Muscle layer of colon (tissue), 2 donors: ENCODE measurements around the gene SH3BGRL3.
A peak's percentile ranks its signal among the peaks of the same experiment; 100 is the strongest.
"Not testable (repeated sequence)": the region's sequence is repeated elsewhere in the genome, so short reads cannot be mapped to it uniquely, and the experiment has no call there.

Experiments
- H3K27ac ChIP-seq: one replicate; pipeline ENCODE4 v1.7.0; 2013; ENCODE audit warnings: low read depth, mild to moderate bottlenecking, low read length, moderate library complexity
- H3K27me3 ChIP-seq, 2 donors: one replicate each; pipeline ENCODE4 v1.7.0; 2013; ENCODE audit warnings: low read length in 2 of 2, mild to moderate bottlenecking in 2 of 2; ENCODE audit not compliant: insufficient read depth in 2 of 2, control insufficient read depth in 1 of 2
- H3K36me3 ChIP-seq: one replicate; pipeline ENCODE4 v1.7.0; 2013; ENCODE audit warnings: mild to moderate bottlenecking, low read length; ENCODE audit not compliant: insufficient read depth
- H3K4me1 ChIP-seq: one replicate; pipeline ENCODE4 v1.7.0; 2013; ENCODE audit warnings: mild to moderate bottlenecking, low read length; ENCODE audit not compliant: insufficient read depth
- H3K4me3 ChIP-seq, 2 donors: one replicate each; pipeline ENCODE4 v1.7.0; 2013; ENCODE audit warnings: low read length in 2 of 2, low read depth in 1 of 2, mild to moderate bottlenecking in 1 of 2, moderate library complexity in 1 of 2
- H3K9ac ChIP-seq: one replicate; pipeline ENCODE4 v1.7.0; 2013; ENCODE audit warnings: low read length
- H3K9me3 ChIP-seq: one replicate; pipeline ENCODE4 v1.7.0; 2013; ENCODE audit warnings: mild to moderate bottlenecking, low read length
- donor health status: abdominal sarcoma.
- donor health status: Adenocarcinoma of cecum.

SH3BGRL3 gene

DNA sequence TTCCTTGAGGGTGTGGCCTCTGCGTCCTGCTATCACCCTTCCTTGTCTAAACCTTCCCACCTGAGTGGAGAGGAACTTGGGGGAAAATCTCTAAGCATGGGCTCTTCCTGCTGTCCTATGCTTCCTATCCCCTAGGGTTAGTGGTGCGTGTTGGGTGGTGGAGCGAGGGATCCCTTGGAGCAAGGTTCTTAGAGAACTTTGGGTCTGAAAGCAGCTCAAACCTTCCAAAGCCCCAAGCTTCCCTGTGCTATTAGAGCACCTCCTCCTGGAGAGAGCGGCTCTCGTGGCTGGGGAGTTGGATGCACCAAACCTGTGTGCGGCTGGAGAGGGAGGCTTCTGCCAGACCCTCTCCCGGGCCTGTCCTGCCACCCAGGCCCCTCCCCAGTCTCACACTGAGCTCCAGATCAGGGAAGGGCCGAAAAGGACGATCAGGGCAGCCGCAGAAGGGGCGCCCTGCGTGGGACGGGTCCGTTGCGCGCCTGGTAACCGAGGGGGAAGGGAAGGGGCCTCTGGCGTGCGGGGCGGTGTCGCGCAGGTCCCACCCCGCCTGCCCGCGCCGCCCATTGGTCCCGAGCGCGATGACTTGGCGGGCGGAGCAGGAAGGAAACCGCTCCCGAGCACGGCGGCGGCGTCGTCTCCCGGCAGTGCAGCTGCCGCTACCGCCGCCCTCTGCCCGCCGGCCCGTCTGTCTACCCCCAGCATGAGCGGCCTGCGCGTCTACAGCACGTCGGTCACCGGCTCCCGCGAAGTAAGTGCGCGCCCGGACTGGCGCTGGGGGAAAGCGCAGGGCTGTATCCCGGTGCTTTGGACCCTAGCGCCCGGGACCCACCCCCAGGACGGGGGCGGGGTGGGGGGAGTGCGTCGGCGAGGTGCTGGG is at the start of gene SH3BGRL3:
SH3BGRL3 (plus strand) TSS at position 631 of the 877 bp plus-strand sequence; CDS start at position 701, 70 bp downstream.
- Histone ChIP-seq H3K4me1 (peaks cover 62% of the 10 kb centered on the region), H3K36me3 (peaks cover 6% of the 10 kb centered on the region), H3K9ac (peak within 1 kb of the TSS; percentile 58)

DNA sequence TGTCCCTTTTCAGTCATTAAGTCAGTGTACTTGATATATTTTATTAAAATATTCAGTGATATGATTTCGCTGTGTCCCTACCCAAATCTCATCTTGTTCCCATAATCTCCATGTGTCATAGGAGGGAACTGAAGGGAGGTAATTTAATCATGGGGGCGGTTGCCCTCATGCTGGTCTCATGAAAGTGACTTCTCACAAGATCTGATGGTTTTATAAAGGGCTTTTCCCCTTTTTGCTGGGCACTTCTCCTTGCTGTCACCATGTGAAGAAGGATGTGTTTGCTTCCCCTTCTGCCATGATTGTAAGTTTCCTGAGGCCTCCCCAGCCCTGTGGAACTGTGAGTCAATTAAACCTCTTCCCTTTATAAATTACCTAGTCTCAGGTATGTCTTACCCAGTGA is 49.2 kb upstream of the SH3BGRL3 start:
- not testable (repeated sequence) for H3K4me1 ChIP-seq, H3K9me3 ChIP-seq, H3K36me3 ChIP-seq, H3K9ac ChIP-seq, H3K27ac ChIP-seq, H3K4me3 ChIP-seq
- peaks cover 8 to 11% of the 10 kb centered on the region in 2 donors for H3K27me3 ChIP-seq

More for the DNA sequence above, at the start of gene SH3BGRL3:
- H3K9me3 ChIP-seq = no peaks in the 10 kb centered on the region
- H3K4me3 ChIP-seq = peak within 1 kb of the TSS; percentile 62 to 80
- peak within 1 kb of the TSS; percentile 85 for H3K27ac ChIP-seq
- H3K27me3 ChIP-seq = no peaks in the 10 kb centered on the region

DNA sequence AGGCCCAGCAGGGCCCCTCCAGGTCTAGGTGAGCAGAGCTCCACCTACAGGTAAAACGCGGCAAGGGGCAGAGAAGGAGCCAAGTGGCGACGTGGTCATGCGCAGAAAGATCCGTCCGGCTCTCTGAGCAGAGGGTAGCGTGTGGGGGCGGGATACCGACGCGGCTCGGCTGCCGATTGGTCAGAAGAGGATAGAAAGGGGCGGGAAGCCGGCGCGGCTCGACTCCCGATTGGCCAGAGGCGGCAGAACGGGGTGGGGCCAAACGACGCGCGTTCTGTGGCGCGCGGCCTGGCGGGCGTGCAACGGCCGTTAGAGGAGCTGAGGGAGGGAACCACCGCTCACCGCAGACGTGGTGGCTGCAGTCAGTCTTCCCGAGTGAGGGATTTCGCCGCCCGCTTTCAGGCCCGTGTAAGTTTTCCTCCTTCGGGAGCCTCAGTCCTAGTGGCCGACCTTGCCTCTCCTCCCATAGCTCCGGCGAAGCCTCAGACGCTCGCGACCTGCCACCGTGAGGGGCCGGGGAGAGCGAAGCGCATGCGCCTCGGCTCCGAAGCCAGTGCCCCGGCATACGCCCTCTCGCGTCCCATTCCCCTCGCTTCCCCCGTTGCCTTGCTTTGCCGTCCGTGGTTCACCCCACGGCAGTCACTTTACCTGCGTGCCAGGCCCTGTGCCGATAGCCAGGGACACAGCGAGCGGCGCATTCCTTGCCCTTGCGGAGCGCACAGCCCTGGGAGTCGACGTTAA is 45.8 kb upstream of the SH3BGRL3 start, which contains the start of gene CEP85:
CEP85 (plus strand) TSS at position 298 of the 741 bp plus-strand sequence. CDS start 5,584 bp downstream, outside the sequence.
- H3K9me3 ChIP-seq = no peaks in the 10 kb centered on the region
- no peaks in the 10 kb centered on the region for H3K36me3 ChIP-seq
- peaks cover 8% of the 10 kb centered on the region for H3K4me1 ChIP-seq
- peak within 1 kb of the TSS; percentile 74 for H3K27ac ChIP-seq
- H3K4me3 ChIP-seq = peak within 1 kb of the TSS; percentile 88 to 96
- no peaks in the 10 kb centered on the region for H3K27me3 ChIP-seq
- peak within 1 kb of the TSS; percentile 98 for H3K9ac ChIP-seq

DNA sequence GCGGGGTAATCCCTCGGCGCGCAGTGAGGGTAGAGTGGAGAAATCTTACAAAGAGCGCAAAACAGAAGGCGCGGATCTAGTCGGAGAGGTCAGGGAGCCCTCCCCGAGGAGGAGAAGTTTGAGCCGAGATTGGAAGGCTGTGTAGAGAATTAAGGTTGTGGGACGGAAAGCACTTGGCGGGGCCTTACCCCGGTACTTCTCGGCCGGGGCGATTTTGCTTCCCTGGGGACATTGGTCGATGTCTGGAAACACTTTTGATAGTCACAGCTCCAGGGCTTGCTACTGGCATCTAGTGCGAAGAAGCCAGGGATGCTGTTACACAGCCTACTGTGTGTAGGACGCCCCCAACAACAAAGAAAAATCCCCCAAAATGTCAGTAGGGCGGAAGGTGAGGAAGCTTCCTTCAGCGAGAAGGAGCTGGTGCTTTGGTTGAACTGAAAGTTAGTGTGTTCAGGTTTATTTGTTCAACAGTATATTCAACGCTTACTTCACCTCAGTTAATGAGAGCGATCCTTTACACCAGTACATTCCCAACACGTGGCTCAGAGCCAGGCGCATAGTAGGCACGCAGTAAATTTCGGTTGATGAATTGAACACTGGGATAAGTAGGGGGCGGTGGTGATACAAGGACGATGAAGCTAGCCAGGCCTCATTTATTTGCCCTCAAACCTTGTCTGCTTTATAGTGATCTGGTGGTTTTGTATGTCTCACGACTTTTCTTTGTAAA is 45.1 kb upstream of the SH3BGRL3 start:
- peak overlapping the region; percentile 98 for H3K9ac ChIP-seq
- peaks cover 8% of the 10 kb centered on the region for H3K4me1 ChIP-seq
- peak overlapping the region; percentile 74 for H3K27ac ChIP-seq
- no peaks in the 10 kb centered on the region for H3K27me3 ChIP-seq
- no peaks in the 10 kb centered on the region for H3K36me3 ChIP-seq
- H3K4me3 ChIP-seq = peak overlapping the region; percentile 88 to 96
- H3K9me3 ChIP-seq = no peaks in the 10 kb centered on the region

DNA sequence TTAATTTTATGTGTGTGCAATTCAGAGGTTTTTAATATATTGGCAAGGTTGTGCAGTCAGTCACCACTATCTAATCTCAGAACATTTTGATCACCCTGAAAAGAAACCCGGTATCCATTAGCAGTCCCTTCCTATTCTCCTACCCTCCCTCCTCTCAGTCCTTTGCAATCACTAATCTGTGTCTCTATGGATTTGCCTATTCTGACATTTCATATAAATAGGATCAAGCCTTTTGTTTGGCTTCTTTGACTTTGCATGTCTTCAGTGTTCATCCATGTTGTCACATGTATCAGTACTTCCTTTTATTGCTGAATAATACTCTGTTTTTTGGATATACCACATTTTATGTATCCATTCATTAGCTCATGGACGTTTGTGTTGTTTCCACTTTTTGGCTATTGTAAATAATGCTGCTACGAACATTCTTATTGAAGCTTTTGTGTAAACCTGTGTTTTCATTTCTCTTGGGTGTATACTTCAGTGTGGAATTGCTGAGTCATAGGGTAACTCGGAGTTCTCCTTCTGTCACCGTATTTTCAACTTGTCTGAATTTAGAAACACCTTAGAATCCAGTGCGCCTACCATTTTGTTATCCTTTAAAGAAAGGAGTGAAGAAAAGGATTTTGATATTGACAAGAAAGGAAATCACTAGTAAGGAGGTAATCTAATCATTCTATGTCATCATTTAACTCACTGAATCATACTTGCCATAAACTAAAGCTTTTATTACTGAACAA is 42.5 kb upstream of the SH3BGRL3 start:
- Histone ChIP-seq H3K27me3 (no peaks in the 10 kb centered on the region), H3K9me3 (no peaks in the 10 kb centered on the region), H3K4me1 (peaks cover 8% of the 10 kb centered on the region), H3K36me3 (no peaks in the 10 kb centered on the region), H3K4me3 (no peak overlapping the region), H3K9ac (no peak overlapping the region), H3K27ac (no peak overlapping the region)

DNA sequence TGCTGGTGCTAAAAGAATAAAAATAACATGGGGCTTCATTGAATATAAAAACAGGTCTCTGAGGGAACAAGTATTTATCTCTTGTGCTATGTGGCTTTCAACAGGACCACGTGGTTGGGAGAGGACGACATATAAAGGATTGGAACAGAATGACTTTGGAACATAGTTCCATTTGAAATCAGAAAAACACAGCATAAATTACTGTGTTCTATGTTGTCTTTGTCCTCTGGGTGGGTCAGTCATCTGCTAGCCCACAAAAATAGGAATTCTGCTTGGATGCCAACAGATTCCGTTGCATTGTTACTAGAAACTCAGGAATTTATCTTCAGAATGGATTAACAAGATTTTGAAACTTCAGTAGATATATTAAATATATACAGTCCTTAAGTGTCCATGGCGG is 40.0 kb upstream of the SH3BGRL3 start:
- no peak overlapping the region for H3K4me3 ChIP-seq
- peaks cover 6% of the 10 kb centered on the region for H3K4me1 ChIP-seq
- no peak overlapping the region for H3K27ac ChIP-seq
- no peaks in the 10 kb centered on the region for H3K9me3 ChIP-seq
- H3K36me3 ChIP-seq = peaks cover 5% of the 10 kb centered on the region
- no peaks in the 10 kb centered on the region for H3K27me3 ChIP-seq
- no peak overlapping the region for H3K9ac ChIP-seq

DNA sequence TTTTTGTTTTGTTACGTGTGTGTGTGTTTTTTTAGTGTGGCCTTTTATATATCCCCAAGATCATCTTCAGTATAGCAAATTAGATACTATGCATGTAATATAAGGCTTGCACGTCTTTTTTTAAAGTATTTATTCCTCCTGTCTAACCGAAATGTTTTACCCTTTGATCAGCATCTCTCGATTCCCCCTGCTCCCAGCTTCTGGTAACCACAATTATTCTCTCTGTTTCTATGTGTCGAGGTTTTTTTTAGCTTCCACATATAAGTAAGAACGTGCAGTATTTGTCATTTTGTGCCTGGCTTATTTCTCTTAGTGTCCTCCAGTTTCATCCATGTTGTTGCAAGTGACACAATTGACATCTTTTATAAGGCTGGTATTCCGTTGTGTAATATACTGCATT is 27.2 kb upstream of the SH3BGRL3 start:
- H3K9me3 ChIP-seq = no peaks in the 10 kb centered on the region
- no peak overlapping the region for H3K9ac ChIP-seq
- no peaks in the 10 kb centered on the region for H3K4me1 ChIP-seq
- H3K4me3 ChIP-seq = no peak overlapping the region
- H3K27ac ChIP-seq = no peak overlapping the region
- H3K27me3 ChIP-seq = no peaks in the 10 kb centered on the region
- H3K36me3 ChIP-seq = peaks cover 2% of the 10 kb centered on the region

DNA sequence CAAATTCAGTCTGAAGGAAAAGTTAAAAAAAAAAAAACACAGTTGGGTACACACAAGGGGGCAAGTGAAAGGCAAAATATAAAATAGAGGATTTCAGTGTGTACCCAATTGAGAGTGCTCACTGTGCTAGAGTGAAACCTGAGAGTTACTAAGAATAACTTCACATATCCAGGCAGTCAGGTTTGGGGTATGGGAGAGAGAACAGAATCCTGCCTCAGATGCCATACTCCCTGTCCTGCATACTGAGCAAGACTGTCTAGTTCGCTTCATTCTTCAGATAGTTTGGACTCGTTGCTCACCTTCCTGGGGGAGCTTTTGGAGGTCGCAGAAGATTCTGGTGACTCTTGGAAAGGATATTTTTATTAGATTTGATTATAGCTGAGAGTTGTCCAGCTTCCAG is 25.5 kb upstream of the SH3BGRL3 start:
- no peak overlapping the region for H3K4me3 ChIP-seq
- H3K27me3 ChIP-seq = no peaks in the 10 kb centered on the region
- no peaks in the 10 kb centered on the region for H3K9me3 ChIP-seq
- H3K4me1 ChIP-seq = no peaks in the 10 kb centered on the region
- H3K27ac ChIP-seq = no peak overlapping the region
- peaks cover 16% of the 10 kb centered on the region for H3K36me3 ChIP-seq
- H3K9ac ChIP-seq = no peak overlapping the region

DNA sequence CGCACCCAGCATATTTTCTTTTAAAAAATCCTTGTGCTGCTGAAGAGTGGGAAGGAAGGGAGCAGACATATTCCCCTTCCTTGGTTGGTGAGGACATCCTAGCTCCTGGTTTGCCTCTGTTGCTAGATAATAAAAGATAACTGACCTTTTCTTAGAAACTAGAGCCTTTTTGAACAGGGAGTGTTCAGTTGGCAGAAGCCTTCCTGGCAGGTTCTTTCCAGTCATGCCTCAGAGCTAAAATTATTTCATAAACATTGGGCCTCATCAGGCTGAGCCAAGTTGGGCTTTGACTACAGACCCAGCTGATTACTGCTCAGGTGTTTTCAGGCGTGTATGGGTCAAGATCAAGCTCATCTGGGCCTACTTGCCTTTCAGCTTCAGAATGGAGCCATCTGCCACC is 22.7 kb upstream of the SH3BGRL3 start:
- no peaks in the 10 kb centered on the region for H3K27me3 ChIP-seq
- no peak overlapping the region for H3K4me3 ChIP-seq
- peaks cover 21% of the 10 kb centered on the region for H3K36me3 ChIP-seq
- no peaks in the 10 kb centered on the region for H3K4me1 ChIP-seq
- no peaks in the 10 kb centered on the region for H3K9me3 ChIP-seq
- H3K27ac ChIP-seq = no peak overlapping the region
- H3K9ac ChIP-seq = no peak overlapping the region

DNA sequence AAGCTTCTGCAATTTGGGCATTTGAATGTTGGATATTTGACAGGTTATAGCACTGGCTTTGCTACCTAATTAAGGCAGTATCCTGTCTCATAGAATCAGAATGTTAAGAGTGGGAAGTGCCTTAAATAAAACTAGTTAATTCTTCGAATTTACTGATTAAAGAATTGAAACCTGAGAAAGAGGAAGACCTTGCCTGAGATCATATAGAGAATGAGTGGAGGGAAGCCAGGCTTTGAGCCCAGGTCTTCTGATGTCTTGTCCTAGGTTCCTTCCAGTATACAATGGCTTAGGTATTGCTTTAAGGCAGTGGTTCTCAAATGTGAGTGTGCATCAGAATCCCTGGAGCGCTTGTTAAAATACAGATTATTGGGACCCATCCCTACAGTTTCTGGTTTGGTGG is 20.9 kb upstream of the SH3BGRL3 start:
- peaks cover 21% of the 10 kb centered on the region for H3K36me3 ChIP-seq
- H3K9ac ChIP-seq = no peak overlapping the region
- H3K4me3 ChIP-seq = no peak overlapping the region
- no peaks in the 10 kb centered on the region for H3K9me3 ChIP-seq
- H3K4me1 ChIP-seq = no peaks in the 10 kb centered on the region
- H3K27ac ChIP-seq = no peak overlapping the region
- no peaks in the 10 kb centered on the region for H3K27me3 ChIP-seq
